Measurements from ENCODE around the gene OR51E2.
"Not testable (repeated sequence)": the region's sequence is repeated elsewhere in the genome, so short reads cannot be mapped to it uniquely, and the experiment has no call there.

The OR51E2 gene, protein sequence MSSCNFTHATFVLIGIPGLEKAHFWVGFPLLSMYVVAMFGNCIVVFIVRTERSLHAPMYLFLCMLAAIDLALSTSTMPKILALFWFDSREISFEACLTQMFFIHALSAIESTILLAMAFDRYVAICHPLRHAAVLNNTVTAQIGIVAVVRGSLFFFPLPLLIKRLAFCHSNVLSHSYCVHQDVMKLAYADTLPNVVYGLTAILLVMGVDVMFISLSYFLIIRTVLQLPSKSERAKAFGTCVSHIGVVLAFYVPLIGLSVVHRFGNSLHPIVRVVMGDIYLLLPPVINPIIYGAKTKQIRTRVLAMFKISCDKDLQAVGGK

GRCh38 chr11:4697585-4697984 lies at the start of gene OR51E2:
Gene OR51E2, minus strand, starts transcription at chr11:4697853. Its CDS starts 15,142 bp downstream, at chr11:4682711.
- no peak for DNase-seq (ENCODE audit: low read depth in 4 of 4, low spot score in 1 of 4)

GRCh38 chr11:4740735-4741134 lies 43.1 kb upstream of the OR51E2 start:
- no peak for DNase-seq (ENCODE audit: low read depth in 4 of 4, low spot score in 1 of 4)

DNA sequence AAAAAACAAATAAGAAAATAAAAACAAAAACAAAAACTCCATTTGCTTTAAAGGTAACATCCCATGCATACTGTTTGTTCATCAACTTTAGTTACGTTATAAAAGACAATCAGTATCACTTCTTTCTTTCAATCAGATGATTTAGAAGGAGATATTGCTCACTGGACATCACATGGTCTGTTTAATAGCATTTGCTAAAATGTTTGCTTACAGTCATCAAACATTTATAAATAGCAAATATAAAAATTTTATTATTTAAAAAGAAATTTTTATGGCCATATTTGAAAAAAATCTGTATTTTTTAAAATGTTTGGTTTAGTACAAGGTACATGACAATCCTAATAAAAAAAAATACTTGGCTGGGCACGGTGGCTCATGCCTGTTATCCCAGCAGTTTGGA lies 29.5 kb upstream of the OR51E2 start:
- DNase-seq (ENCODE audit: low read depth in 4 of 4, low spot score in 1 of 4): no peak

- DNase-seq (ENCODE audit: low read depth in 4 of 4, low spot score in 1 of 4): not testable (repeated sequence)
These were observed 25.2 kb upstream of the OR51E2 start for GRCh38 chr11:4722616-4723534.

GRCh38 chr11:4714300-4714699 lies 16.6 kb upstream of the OR51E2 start:
- no peak for DNase-seq (ENCODE audit: low read depth in 4 of 4, low spot score in 1 of 4)

- DNase-seq (ENCODE audit: low read depth in 4 of 4, low spot score in 1 of 4): no peak
These were observed 15.6 kb upstream of the OR51E2 start for GRCh38 chr11:4713241-4713640.

DNA sequence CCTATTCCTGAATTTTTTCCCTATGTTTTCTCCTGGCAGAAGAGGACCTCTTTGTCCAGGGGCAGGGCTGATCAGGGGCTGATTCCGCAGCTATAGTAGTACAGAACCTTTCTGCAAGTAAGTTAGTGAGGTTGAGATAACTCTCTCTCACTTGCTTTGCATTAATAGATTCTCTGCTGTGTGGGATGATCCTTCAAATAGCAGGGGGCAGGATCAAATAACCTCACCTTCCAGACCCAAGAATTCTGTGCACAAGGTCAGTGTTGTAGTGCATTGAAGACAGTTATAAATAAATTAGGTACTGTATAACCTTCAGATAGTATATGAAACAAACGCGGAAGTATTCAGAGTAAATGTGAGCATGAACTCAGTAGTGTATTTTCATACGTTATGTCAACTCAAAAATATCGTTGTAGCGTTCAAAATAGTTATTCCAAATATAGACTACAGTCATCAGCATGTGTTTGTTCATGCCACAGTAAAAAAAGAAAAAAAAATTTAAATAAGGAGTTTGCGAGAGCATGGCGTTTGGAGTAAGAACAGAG lies 7.2 kb upstream of the OR51E2 start:
- no peak for DNase-seq (ENCODE audit: low read depth in 4 of 4, low spot score in 1 of 4)

DNA sequence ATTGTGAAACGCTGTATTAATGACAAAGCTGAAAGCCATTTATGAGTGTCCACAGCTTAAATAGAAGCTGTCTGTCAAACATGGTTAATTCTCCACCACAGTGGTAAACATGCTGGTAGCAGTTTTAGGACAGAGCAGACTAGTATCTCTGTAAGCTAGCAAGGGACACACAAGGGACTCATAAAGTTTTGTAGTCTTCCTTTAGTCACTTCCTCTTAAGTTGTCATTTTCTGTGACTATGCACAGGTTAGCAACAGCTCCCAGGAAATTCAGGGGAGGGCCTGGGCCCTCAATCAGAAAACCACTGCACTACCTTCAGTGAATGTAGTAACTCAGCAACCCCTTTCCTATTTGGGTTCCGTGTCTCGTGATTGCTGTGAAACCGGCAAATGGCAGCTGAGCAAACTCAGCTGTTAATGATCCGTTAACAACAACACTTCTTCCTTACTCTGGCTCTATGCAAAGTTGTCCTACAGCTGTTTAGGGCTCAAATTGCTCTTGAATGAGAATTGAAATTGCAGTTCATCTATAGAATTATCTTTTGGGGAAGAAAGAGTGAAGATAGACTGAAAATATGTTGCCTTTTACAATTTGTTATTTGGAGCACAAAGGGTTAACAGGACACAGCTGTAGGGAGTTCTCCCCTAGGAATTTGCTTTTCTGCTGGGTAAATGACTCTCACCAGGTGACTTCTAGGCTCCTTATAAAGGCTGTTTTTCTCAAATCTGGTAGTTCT lies 6.6 kb upstream of the OR51E2 start, which contains the start of gene MMP26:
Gene MMP26 (plus strand): TSS at position 731 of the 736 bp plus-strand sequence.
- no peak for DNase-seq (ENCODE audit: low read depth in 4 of 4, low spot score in 1 of 4)

- DNase-seq (ENCODE audit: low read depth in 4 of 4, low spot score in 1 of 4): no peak
These were observed 2.8 kb upstream of the OR51E2 start for GRCh38 chr11:4700436-4700820.

DNA sequence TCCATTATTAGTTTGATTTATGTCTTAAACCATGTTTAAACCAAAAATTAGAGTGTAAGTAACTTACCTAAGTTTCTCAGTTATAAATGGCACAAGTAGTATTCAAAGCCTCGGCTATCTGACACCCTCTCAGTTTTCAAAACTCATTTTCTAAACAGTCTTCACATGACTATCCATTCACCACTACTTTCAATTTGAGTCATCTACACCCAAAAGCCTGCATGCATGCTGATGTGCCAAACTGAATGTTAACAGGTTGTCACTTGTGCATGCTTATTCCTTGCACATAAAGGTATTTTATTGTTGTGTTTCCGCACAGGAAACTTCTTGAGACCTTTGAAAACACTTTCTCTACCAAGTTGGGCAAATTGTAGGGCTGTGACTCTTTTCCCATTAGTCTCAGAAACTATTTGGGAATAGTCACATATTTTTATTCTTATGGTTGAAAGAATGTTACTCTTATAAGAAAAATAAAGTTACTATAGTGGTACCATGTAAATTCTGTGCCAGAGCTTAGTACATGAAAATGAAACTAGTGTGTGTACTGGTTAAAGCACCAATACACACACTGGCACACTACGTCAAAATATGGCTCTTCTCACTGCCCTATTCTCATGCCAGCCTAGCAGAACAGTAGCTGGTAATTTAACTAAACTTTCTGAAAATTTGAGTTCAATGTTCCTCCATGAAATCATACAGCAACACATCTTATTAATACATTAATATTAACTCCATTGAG lies 2.2 kb upstream of the OR51E2 start:
- DNase-seq (ENCODE audit: low read depth in 4 of 4, low spot score in 1 of 4): no peak

GRCh38 chr11:4695442-4695841 lies 2.2 kb downstream of the OR51E2 start:
- no peak for DNase-seq (ENCODE audit: low read depth in 4 of 4, low spot score in 1 of 4)

- no peak for DNase-seq (ENCODE audit: low read depth in 4 of 4, low spot score in 1 of 4)
These were observed 12.9 kb downstream of the OR51E2 start for GRCh38 chr11:4684631-4685285.

DNA sequence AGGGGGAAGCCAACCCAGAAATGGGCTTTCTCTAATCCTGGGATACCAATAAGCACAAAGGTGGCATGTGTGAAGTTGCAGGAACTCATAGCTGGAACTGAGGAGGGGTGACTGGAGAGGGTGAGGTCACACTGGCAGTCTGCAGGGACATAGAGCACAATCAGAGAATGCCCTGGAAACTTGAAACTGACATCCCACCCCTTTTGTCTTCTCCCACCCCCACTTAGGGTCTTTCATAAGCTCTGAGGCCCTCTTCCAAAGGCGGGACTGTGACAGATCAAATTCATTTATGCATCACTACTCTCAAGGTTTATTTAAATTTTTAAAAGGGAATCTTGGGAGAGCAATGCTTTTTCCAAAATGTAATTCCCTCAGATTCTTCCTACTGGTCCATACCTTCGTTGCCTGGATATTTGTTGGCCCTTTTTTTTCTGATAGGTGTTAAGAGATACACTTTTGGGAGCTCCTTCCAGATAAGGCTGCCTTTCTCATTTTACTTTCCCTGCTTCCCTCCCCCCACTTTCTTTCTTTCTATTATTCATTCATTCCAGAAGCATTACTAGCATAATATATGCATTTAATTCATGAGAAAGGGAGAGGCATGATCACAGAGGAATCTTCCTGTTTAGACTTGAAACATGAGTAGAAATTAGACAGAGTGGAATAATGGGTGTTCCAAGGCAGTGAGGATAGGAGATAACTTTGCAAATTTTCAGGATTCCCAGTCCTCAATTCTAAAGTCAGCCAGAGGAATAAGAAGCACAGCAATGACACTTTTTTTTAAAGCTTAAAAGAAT lies 14.8 kb downstream of the OR51E2 start:
- no peak for DNase-seq (ENCODE audit: low read depth in 4 of 4, low spot score in 1 of 4)

- no peak for DNase-seq (ENCODE audit: low read depth in 4 of 4, low spot score in 1 of 4)
These were observed 17.3 kb downstream of the OR51E2 start for GRCh38 chr11:4680341-4680740.

DNA sequence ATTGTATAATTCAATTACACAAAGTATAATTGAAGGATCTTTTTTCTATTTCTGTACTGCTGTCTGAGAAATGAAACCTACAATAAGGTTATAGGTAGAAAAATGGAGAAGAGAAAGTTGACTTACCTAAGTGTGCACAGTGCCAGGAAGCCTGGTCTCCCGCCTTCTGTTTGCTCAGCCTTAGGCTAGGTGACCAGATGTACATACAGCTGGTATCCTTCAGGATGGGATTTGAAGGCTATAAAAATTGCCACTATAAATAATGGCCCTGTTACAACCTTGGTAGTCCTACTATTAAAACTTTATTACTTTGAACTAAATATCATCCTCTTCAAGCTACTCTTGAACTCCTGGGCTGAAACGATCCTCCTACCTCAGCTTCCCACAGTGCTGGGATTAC lies 19.7 kb downstream of the OR51E2 start:
- DNase-seq (ENCODE audit: low read depth in 4 of 4, low spot score in 1 of 4): no peak

- no peak for DNase-seq (ENCODE audit: low read depth in 4 of 4, low spot score in 1 of 4)
These were observed 23.9 kb downstream of the OR51E2 start for GRCh38 chr11:4673781-4674180.

DNA sequence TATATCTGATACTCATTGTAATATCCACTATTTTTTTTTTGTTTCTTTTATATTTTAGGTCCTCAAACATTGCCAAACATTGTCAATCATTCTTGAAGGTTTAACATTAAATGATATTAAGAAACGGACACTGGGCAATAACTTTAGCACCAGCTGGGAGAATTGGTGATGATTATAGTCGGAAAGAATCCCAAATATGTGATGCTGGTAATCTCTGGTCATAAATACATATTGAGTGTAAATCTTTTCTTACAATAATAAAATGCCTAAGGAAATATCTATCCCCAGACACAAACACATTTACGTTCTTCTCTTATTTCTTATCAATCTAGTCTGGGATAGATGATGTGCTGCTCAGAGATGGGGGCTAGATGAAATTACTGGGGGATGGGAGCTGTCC lies 25.2 kb downstream of the OR51E2 start:
- DNase-seq (ENCODE audit: low read depth in 4 of 4, low spot score in 1 of 4): no peak

- no peak for DNase-seq (ENCODE audit: low read depth in 4 of 4, low spot score in 1 of 4)
These were observed 25.9 kb downstream of the OR51E2 start for GRCh38 chr11:4671741-4672140.

GRCh38 chr11:4665424-4665823 lies 32.2 kb downstream of the OR51E2 start:
- no peak for DNase-seq (ENCODE audit: low read depth in 4 of 4, low spot score in 1 of 4)

All from stimulated activated CD4-positive, alpha-beta T cell treated with anti-CD3 and anti-CD28 coated beads, Interleukin-1b, Interleukin-23, amount 100 ng/mL, for 24 hours (primary cell).